K562 (cell line): ENCODE measurements around the gene NIN. TPM values are rescaled to one million over a fixed set of nuclear protein-coding genes. Genes with fewer than 3 reads are reported as not detected.

ENCODE experiments used
- ATAC-seq: fragments of 200-7000 bp; cut with Tn5 transposase; 3 replicates; pipeline ENCODE4 v1.9.1; 2020; ENCODE audit warnings: moderate library complexity
- BruUV-seq: library from RNA; stranded (reverse); fragments of 400-500 nt; replicated peaks from 2 replicates; lab custom pipeline; 2021; lab: Mats Ljungman, UMichigan
- CTCF ChIA-PET: fragments of 300-600 bp; formaldehyde crosslinking; extraction: SDS; loops from one replicate; lab custom pipeline; 2021; ENCODE audit warnings: low intra/inter-chr PET ratio; lab: Yijun Ruan, JAX
- POLR2A ChIA-PET: fragments of 300-600, 350-650 bp; sonication (Branson Sonifier 250); formaldehyde crosslinking; extraction: SDS; loops from one replicate; lab custom pipeline; 2021; ENCODE audit warnings: antibody characterized with exemption, inconsistent platforms; lab: Yijun Ruan, JAX
- DNase-seq, 4 experiments: peaks; one replicate each; pipeline versions ENCODE4 v3.0.0 to v3.0.0-alpha.2; 2011 to 2018; ENCODE audit warnings: low spot score in 3 of 4, mixed read lengths in 3 of 4; ENCODE audit errors: extremely low read depth in 1 of 4
- FAIRE-seq: peaks from 2 replicates; lab custom pipeline; 2011; peaks lifted over from hg19 to GRCh38; lab: Jason Lieb, UNC
- H2AFZ ChIP-seq: 2 replicates; pipeline ENCODE4 v1.6.0; 2011; ENCODE audit warnings: low read depth, low read length, control low read depth, inconsistent platforms
- H3K27ac ChIP-seq: fragments of 200-600 bp; 3 replicates; pipeline ENCODE4 v1.8.0; 2011; ENCODE audit warnings: low read depth, mild to moderate bottlenecking, control low read depth, inconsistent platforms, low read length, moderate library complexity, mixed read lengths; ENCODE audit errors: extremely low read depth
- H3K27me3 ChIP-seq, 2 experiments: fragments of 300-600 bp in 1 of 2; 2 replicates in 1 of 2; 3 replicates in 1 of 2; pipeline versions ENCODE4 v1.6.0 to v1.8.0; 2011; ENCODE audit warnings: inconsistent platforms in 2 of 2, low read length in 2 of 2, mild to moderate bottlenecking in 1 of 2, mixed read lengths in 1 of 2, moderate library complexity in 1 of 2; ENCODE audit not compliant: control insufficient read depth in 2 of 2, insufficient read depth in 2 of 2
- H3K36me3 ChIP-seq: fragments of 300-600 bp; 3 replicates; pipeline ENCODE4 v1.8.0; 2011; ENCODE audit warnings: mild to moderate bottlenecking, low read length, inconsistent platforms; ENCODE audit not compliant: control insufficient read depth, insufficient read depth
- H3K4me1 ChIP-seq, 2 experiments: fragments of 200-600 bp in 1 of 2; replicated peaks in 1 of 2; 2 replicates in 1 of 2; 3 replicates in 1 of 2; pipeline versions ENCODE4 v1.5.1 to v1.8.0; 2011; ENCODE audit warnings: inconsistent platforms in 2 of 2, low read length in 2 of 2, mild to moderate bottlenecking in 1 of 2, mixed read lengths in 1 of 2, moderate library complexity in 1 of 2; ENCODE audit not compliant: control insufficient read depth in 2 of 2, insufficient read depth in 2 of 2
- H3K4me2 ChIP-seq: 2 replicates; pipeline ENCODE4 v1.6.1; 2011; ENCODE audit warnings: low read length, control low read depth, inconsistent platforms, mixed read lengths; ENCODE audit not compliant: insufficient read depth
- H3K4me3 ChIP-seq: fragments of 200-600 bp; sonication (generic), shearing (Covaris generic); 2 replicates; pipeline ENCODE4 v1.5.1; 2016; ENCODE audit warnings: control low read depth, inconsistent platforms
- H3K79me2 ChIP-seq: fragments of 200-600 bp; 3 replicates; pipeline ENCODE4 v1.8.0; 2011; ENCODE audit warnings: low read length, inconsistent platforms; ENCODE audit not compliant: control insufficient read depth, insufficient read depth
- H3K9ac ChIP-seq, 2 experiments: 2 replicates each; pipeline versions ENCODE4 v1.6.0 to v1.6.1; 2011; ENCODE audit warnings: low read depth in 2 of 2, low read length in 2 of 2, control low read depth in 1 of 2, inconsistent platforms in 1 of 2, mild to moderate bottlenecking in 1 of 2, mixed read lengths in 1 of 2; ENCODE audit not compliant: insufficient read depth in 1 of 2
- H3K9me1 ChIP-seq: one replicate; pipeline ENCODE4 v1.6.0; 2011; ENCODE audit warnings: inconsistent platforms, mild to moderate bottlenecking, low read length, moderate library complexity; ENCODE audit not compliant: control insufficient read depth, insufficient read depth
- H3K9me3 ChIP-seq: replicated peaks from 2 replicates; pipeline ENCODE4 v1.5.1; 2011; ENCODE audit warnings: low read depth, low read length, inconsistent platforms; ENCODE audit not compliant: control insufficient read depth, insufficient read depth
- H4K20me1 ChIP-seq: replicated peaks from 2 replicates; pipeline ENCODE4 v1.6.1; 2011; ENCODE audit warnings: low read length, inconsistent platforms, mixed read lengths; ENCODE audit not compliant: control insufficient read depth, insufficient read depth
- CHD7 ChIP-seq: fragments of 200-600 bp; sonication (generic); IDR thresholded peaks from one replicate; pipeline ENCODE4 v1.6.1; 2012; ENCODE audit warnings: mild to moderate bottlenecking, low read depth, low read length, inconsistent platforms
- MTA3 ChIP-seq: fragments of 450-650 bp; formaldehyde crosslinking; IDR thresholded peaks from 2 replicates; pipeline ENCODE4 v1.6.1; 2017; ENCODE audit warnings: mild to moderate bottlenecking, borderline replicate concordance
- RBBP5 ChIP-seq: fragments of 200-600 bp; sonication (generic); IDR thresholded peaks from 2 replicates; pipeline ENCODE4 v1.6.1; 2012; ENCODE audit warnings: borderline replicate concordance, mild to moderate bottlenecking, low read length, control low read depth, inconsistent platforms; ENCODE audit not compliant: insufficient read depth, poor library complexity, severe bottlenecking
- SNRNP70 ChIP-seq: fragments of 200-400 bp; formaldehyde crosslinking; optimal IDR thresholded peaks from 2 replicates; pipeline ENCODE3; 2017; ENCODE audit warnings: low read depth, low read length
- SRSF9 ChIP-seq: fragments of 200-400 bp; formaldehyde crosslinking; IDR thresholded peaks from 2 replicates; pipeline ENCODE4 v1.6.1; 2017; ENCODE audit warnings: low read depth, low read length, borderline replicate concordance
- ZNF174 ChIP-seq: fragments of 250-450 bp; sonication (Bioruptor Pico); IDR thresholded peaks from 2 replicates; pipeline ENCODE4 v1.4.0; 2020; ENCODE audit warnings: mild to moderate bottlenecking
- ZNF232 ChIP-seq: sonication (generic); formaldehyde crosslinking; IDR thresholded peaks from 2 replicates; pipeline ENCODE4 v1.8.0; 2022; ENCODE audit warnings: mild to moderate bottlenecking, missing genetic modification reagents
- ZNF24 ChIP-seq: fragments of 450-650 bp; IDR thresholded peaks from 2 replicates; pipeline ENCODE4 v1.6.1; 2016
- WGBS: fragments of 100-300 bp; shearing (Covaris generic); methylation state at CpG from one replicate; pipeline ENCODE4 v1.1.6; 2016; ENCODE audit warnings: low coverage, mixed read lengths; ENCODE audit not compliant: insufficient coverage; ENCODE audit errors: missing lambda C conversion rate; 5-methylcytosine and 5-hydroxymethylcytosine counted together
- in situ Hi-C: fragments of 300-500 bp; cut with MboI; formaldehyde crosslinking; loops from 4 replicates; pipeline ENCODE4 v1.15.0; 2018; ENCODE audit warnings: inconsistent platforms, mixed read lengths
- intact Hi-C: fragments of 100-400 bp; cut with micrococcal nuclease; formaldehyde crosslinking; loops from 2 replicates; pipeline ENCODE4 v1.14.2; 2022
- polyA plus RNA-seq, 8 experiments: library from polyadenylated mRNA; depleted of rRNA in 4 of 8; stranded (reverse) in 5 of 8; unstranded in 3 of 8; fragments of >200 nt; fragmentation: Nextera tagmentation in 2 of 8; fragmentation: Illumina TruSeq in 1 of 8; extraction: Ambion mirVana in 2 of 8; extraction: Trizol in 1 of 8; gene quantifications; 2 replicates each; pipeline versions ENCODE4 v1.2.1 to v1.2.3, GENCODE V29; 2011 to 2014; ENCODE audit warnings: inconsistent platforms in 1 of 8, missing spikeins in 1 of 8
- total RNA-seq, 7 experiments: library from RNA; depleted of rRNA in 6 of 7; stranded (reverse); fragments of >200 nt in 6 of 7; fragmentation: Illumina TruSeq in 2 of 7; extraction: Trizol in 2 of 7; gene quantifications; 2 replicates each; pipeline versions ENCODE4 v1.2.1 to v1.2.3, GENCODE V29; 2011 to 2021; ENCODE audit warnings: low replicate concordance in 1 of 7

Gene NIN
- total and polyA plus RNA-seq, 9 of the 15 experiments (the other 6 are each of a cell fraction or from before 2014, with no cell fraction given): 0.84 to 8.4 (median 5.0) TPM

- no peak overlapping the region for H3K9ac ChIP-seq
- no peak overlapping the region for H2AFZ ChIP-seq
- ChIA-PET CTCF (no interaction called here), POLR2A (no interaction called here)
- no peak overlapping the region for H3K4me2 ChIP-seq
- H3K27me3 ChIP-seq: no peaks in the 10 kb centered on the region
- no peak overlapping the region for H3K27ac ChIP-seq
- no peak overlapping the region for H3K4me3 ChIP-seq
- WGBS: 44% methylated on average over 3 of the region's 3 CpGs
- in situ Hi-C loops: no loop called here
- H4K20me1 ChIP-seq: no peaks in the 10 kb centered on the region
- FAIRE-seq (no peak), ATAC-seq (no peak), DNase-seq (no peak)
- intact Hi-C loops: no loop called here
- no peaks in the 10 kb centered on the region for H3K79me2 ChIP-seq
- H3K9me3 ChIP-seq: no peaks in the 10 kb centered on the region
- H3K36me3 ChIP-seq: no peaks in the 10 kb centered on the region
- no peaks in the 10 kb centered on the region for H3K4me1 ChIP-seq
- no TSS peak for BruUV-seq
- no peaks in the 10 kb centered on the region for H3K9me1 ChIP-seq
- TF ChIP-seq ZNF24: no peak
- no peak for TF ChIP-seq ZNF174 (CRISPR knock-in tag)
- TF ChIP-seq CHD7: no peak
- no peak for TF ChIP-seq MTA3
- TF ChIP-seq SNRNP70: no peak
- TF ChIP-seq RBBP5: no peak
- TF ChIP-seq SRSF9: no peak
- TF ChIP-seq ZNF232 (CRISPR knock-in tag): no peak
These were observed 25.6 kb downstream of the NIN start for GRCh38 chr14:50805396-50805795.
